ENCODE data around the gene SERINC3. TPM values are rescaled to one million over a fixed set of nuclear protein-coding genes. Genes with fewer than 3 reads are reported as not detected.

SERINC3 gene
- total and polyA plus RNA-seq, 2 of the 13 experiments (the other 11 are each of a cell fraction or from before 2014, with no cell fraction given) = 82.0 to 226 TPM

GRCh38 chr20:44468044-44468782, 53.7 kb downstream of the SERINC3 start:
- BruUV-seq (replicated peaks) = no TSS peak
- Histone ChIP-seq H3K27ac (ENCODE audit: extremely low read length, insufficient read depth, low read length) (no peak overlapping the region), H3K4me2 (ENCODE audit: low read depth, low read length) (peak overlapping the region; percentile 68), H4K20me1 (ENCODE audit: insufficient read depth, low read length) (no peaks in the 10 kb centered on the region), H2AFZ (ENCODE audit: low read length) (peak overlapping the region; percentile 25), H3K9me3 (ENCODE audit: low read length) (no peaks in the 10 kb centered on the region), H3K4me1 (ENCODE audit: insufficient read depth, low read length) (peaks cover 58% of the 10 kb centered on the region), H3K27me3 (ENCODE audit: control insufficient read depth in 1 of 2, insufficient read depth in 2 of 2, low read length in 2 of 2) (no peaks in the 10 kb centered on the region), H3K9ac (ENCODE audit: insufficient read depth, low read depth, low read length) (no peak overlapping the region), H3K36me3 (replicated peaks in 1 of 2; ENCODE audit: control insufficient read depth in 1 of 2, insufficient read depth in 2 of 2, low read length in 2 of 2) (no peaks in the 10 kb centered on the region), H3K79me2 (ENCODE audit: insufficient read depth, low read length) (no peaks in the 10 kb centered on the region), H3K4me3 (replicated peaks in 1 of 3; ENCODE audit: insufficient read depth in 1 of 3, low read depth in 2 of 3, low read length in 3 of 3) (no peak overlapping the region)
- WGBS (ENCODE audit: low lambda C conversion rate) = 57% methylated on average over 8 of the region's 8 CpGs
- no peak for FAIRE-seq
- intact Hi-C loops (cut with micrococcal nuclease; ENCODE audit: unreplicated experiment) (no loop called here), in situ Hi-C loops (cut with HindIII; ENCODE audit: extremely low pct_ligation_motif_present, low pct_unique_long_range_greater_than_20kb) (no loop called here)
- ChIA-PET CTCF (ENCODE audit: low intra/inter-chr PET ratio, low total read pairs) (no interaction called here), POLR2A (interaction anchor here (1.6 to 2.7 kb wide), 2 partner anchors 57 to 73 kb away, joined by 6 to 7 read pairs; no protein-coding TSS in a partner anchor)
- no peak for DNase-seq (ENCODE audit: low spot score)
- TF ChIP-seq KDM1A (CRISPR knock-in tag; IDR thresholded peaks at IDR 0.05) = 0 out of 2 replicates have a peak, but pooled peaks have one; percentile 25
- 0 out of 2 replicates have a peak, but pooled peaks have one; percentile 25 for TF ChIP-seq ZNF225 (CRISPR knock-in tag; IDR thresholded peaks at IDR 0.05)
- TF ChIP-seq ZMYM3 (CRISPR knock-in tag; IDR thresholded peaks at IDR 0.05) = peak; percentile 60
- no peak for TF ChIP-seq BRCA1 (CRISPR knock-in tag; IDR thresholded peaks at IDR 0.05)
- TF ChIP-seq ZNF629 (CRISPR knock-in tag; conservative IDR thresholded peaks at IDR 0.05) = peak; percentile 91
- peak; percentile 51; the same call in 1 of the 2 replicates for TF ChIP-seq CHD4 (IDR thresholded peaks at IDR 0.05; ENCODE audit: borderline replicate concordance, low read length)
- TF ChIP-seq PCBP1 (IDR thresholded peaks at IDR 0.05; ENCODE audit: borderline replicate concordance, low read depth, low read length) = no peak
- TF ChIP-seq TEAD3 (CRISPR knock-in tag; optimal IDR thresholded peaks at IDR 0.05; ENCODE audit: borderline replicate concordance) = peak; percentile 10
- no peak for ATAC-seq
